Measurements from ENCODE around the gene DNAH11.

DNA sequence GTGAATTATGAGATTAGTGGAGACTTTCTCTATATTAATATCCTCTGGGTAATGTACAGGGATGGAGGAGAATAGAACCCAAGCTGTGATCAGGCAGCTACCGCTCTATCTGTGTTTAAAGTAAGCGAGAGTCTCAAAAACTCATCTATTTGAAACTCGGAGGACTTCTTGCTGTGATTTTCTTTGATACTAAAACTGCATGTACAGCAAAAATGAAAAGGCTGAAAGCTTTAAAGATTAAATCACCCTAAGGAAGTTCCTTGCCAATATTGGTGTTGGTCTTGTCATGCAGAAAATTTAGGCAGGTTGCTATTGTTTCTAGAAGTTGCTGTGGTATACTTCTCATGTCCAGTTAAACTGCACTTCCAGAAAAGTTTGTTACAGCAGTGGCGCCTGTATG lies 110.8 kb downstream of the DNAH11 start:
- TF ChIP-seq EP300 (IDR thresholded peaks at IDR 0.05) (no peak), CTCF (IDR thresholded peaks at IDR 0.05) (no peak)

All from tibial nerve (tissue), 4 donors.